Islet precursor cell (in vitro differentiated cells): Measurements from ENCODE around the gene TCTN2.

ENCODE experiments used
- DNase-seq: peaks from one replicate; pipeline ENCODE4 v3.0.0-alpha.2; 2018

TCTN2 gene

GRCh38 chr12:123747309-123747708, 76.4 kb downstream of the TCTN2 start:
- no peak for DNase-seq

DNA sequence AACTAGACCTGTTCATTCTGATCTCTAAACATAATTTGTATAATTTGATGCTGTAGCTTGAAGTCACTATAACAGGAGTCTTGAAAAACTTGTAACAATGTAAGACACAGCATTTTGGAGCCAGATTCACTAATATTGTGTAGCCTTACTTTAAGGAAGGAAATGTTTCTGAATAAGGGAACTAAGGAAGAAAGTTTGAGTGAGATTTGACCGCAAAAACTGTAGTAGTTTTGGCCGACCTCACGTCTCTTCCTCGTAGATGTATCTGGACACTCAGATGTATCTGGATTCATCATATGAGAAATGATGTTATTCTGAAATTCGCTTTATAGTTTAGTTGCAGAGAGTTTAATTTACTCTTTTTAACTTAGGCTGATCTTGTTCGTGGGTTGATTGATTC, 77.2 kb downstream of the TCTN2 start:
- no peak for DNase-seq

- no peak for DNase-seq
Measured at GRCh38 chr12:123748661-123749060, 77.7 kb downstream of the TCTN2 start.

DNA sequence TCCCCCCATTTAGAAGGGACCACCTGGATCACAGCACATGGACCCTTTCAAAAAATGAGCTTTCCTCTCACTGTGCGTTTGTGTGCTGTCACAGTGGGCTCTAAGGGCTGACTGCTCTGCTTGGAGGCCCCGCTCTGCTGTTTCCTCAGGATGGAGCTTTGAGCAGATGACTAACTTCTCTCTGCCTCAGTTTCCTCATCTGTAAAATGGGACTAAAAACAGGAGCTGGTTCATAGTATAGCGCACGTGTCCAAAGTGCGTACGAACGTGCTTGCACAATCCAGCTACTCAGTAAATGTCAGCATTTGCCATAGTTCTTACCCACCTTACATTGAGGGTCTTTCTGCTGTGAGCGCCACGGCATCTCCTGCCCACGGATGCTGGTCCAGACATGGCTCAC, 78.4 kb downstream of the TCTN2 start:
- no peak for DNase-seq

DNA sequence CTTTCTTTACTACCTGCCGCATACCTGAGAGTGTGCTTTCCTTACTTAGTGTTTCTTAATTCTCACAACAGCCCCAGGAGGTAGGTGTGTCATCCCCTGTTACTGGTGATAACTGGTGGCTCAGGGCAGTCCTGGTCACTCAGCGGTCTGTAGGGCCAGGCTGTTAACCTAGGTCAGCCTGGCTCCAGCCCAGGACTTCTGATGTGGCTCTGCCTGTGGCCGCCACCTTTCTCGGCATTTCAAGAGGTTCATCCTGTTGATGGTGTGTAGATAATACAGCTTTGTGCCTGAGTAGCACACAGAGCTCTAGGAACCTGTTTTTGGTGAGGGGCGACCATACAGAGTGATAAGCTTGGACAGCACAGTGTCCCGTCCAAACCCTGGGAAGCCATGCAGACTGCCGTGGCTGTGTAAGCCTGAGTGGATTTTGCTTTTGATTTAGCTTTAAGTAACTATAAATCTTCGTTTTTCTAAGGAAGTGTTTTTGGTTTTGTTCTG, 79.3 kb downstream of the TCTN2 start:
- DNase-seq = no peak

DNA sequence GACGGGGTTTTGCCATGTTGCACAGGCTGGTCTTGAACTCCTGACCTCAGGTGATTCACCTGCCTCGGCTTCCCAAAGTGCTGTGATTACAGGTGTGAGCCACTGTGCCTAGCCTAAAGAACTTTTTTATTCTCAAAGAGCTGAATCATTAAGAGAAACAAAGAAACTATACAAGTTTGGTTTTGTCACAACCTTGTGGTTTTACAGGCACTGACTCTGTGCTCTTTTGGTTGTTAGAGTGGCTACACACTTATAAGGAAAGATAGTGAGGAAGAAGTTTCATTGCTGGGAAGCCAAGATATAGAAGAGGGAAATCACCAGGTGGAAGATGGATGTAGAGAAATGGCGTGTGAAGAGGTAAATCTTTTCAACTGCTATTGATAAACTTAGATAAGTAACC, 81.1 kb downstream of the TCTN2 start:
- no peak for DNase-seq

DNA sequence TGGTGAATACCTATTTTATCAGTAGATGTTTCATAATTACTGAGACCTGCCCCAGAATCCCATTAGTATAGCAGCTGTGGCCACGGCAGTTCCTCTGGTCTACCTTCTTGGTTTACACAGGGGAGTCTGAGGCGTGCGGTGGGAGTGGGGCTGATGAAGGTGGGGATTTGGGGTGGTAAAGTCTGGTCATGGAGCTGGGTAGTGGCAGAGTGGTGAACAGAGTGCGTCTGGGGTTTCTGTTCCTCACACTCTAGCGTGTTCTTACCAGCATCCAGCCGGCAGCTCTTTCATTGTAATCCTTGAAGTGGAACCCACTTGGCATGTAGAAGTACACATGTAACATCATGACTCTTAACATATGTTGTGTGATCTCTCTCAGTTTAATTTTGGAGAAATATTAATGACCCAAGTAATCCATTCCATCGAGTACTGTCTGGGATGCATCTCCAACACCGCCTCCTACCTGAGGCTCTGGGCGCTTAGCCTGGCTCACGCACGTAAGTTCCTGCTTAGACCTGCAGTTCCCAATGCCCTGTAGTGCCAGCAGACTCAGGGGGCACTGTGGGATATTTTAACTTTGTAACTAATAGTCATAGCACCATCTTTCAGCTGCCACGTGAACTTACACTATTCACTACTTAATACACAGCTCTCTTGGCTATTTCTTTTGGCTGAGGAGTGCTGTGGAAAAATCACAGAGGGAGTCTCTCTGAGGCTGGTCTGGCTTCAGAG, 83.3 kb downstream of the TCTN2 start:
- DNase-seq = no peak

- DNase-seq = no peak
Measured at GRCh38 chr12:123757561-123757960, 86.6 kb downstream of the TCTN2 start.
